Gastrocnemius medialis (tissue), 4 donors: ENCODE results near the gene HS6ST2. TPM values are rescaled to one million over a fixed set of nuclear protein-coding genes. Genes with fewer than 3 reads are reported as not detected.

Experiments
- ATAC-seq, 2 donors: fragments of 150-250 bp; one replicate each; pipeline ENCODE4 v1.9.1; 2016
- DNase-seq, 2 donors: peaks; one replicate each; pipeline ENCODE4 v3.0.0-alpha.2; 2019
- H3K27ac ChIP-seq, 4 donors: fragments of 200-600 bp; sonication (generic); 1 replicate in 1 of 4; 2 replicates in 3 of 4; pipeline ENCODE4 v1.5.1; 2016 to 2018; ENCODE audit warnings: mild to moderate bottlenecking in 2 of 4, moderate library complexity in 1 of 4
- H3K27me3 ChIP-seq, 3 donors: fragments of 200-600 bp; sonication (generic) in 2 of 3; 1 replicate in 1 of 3; 2 replicates in 2 of 3; pipeline versions ENCODE4 v1.5.1 to v1.6.0; 2016 to 2019; ENCODE audit warnings: mild to moderate bottlenecking in 1 of 3, moderate library complexity in 1 of 3
- H3K36me3 ChIP-seq, 2 donors: fragments of 200-600 bp; sonication (generic) in 1 of 2; one replicate each; pipeline ENCODE4 v1.5.1; 2017 to 2018
- H3K4me1 ChIP-seq, 2 donors: fragments of 200-600 bp; sonication (generic) in 1 of 2; one replicate each; pipeline ENCODE4 v1.5.1; 2016 to 2017; ENCODE audit warnings: mild to moderate bottlenecking in 2 of 2
- H3K4me3 ChIP-seq, 4 donors: fragments of 200-600 bp; sonication (generic) in 3 of 4; 1 replicate in 1 of 4; 2 replicates in 3 of 4; pipeline ENCODE4 v1.5.1; 2016 to 2019; ENCODE audit warnings: mild to moderate bottlenecking in 2 of 4
- H3K9me3 ChIP-seq, 3 donors: fragments of 200-600 bp; sonication (generic) in 2 of 3; 1 replicate in 1 of 3; 2 replicates in 2 of 3; pipeline ENCODE4 v1.5.1; 2016 to 2019
- CTCF ChIP-seq, 5 experiments: fragments of 450-650 bp in 3 of 5; fragments of 200-600 bp in 2 of 5; sonication (generic) in 2 of 5; IDR thresholded peaks in 4 of 5; conservative IDR thresholded peaks in 1 of 5; 1 replicate in 4 of 5; 2 replicates in 1 of 5; pipeline ENCODE4 v1.5.1; 2016 to 2019; ENCODE audit warnings: antibody characterized with exemption in 5 of 5, mild to moderate bottlenecking in 3 of 5, moderate library complexity in 3 of 5
- POLR2A ChIP-seq, 2 donors: fragments of 450-650 bp; IDR thresholded peaks; one replicate each; pipeline ENCODE4 v1.6.1; 2017; ENCODE audit warnings: antibody characterized with exemption in 2 of 2, mild to moderate bottlenecking in 2 of 2, moderate library complexity in 2 of 2
- in situ Hi-C, 4 donors: fragments of 200-750 bp; cut with MboI; loops; one replicate each; pipeline versions ENCODE4 v1.15.0 to v1.8.0; 2017; ENCODE audit warnings: low sequenced_read_pairs in 4 of 4
- intact Hi-C: fragments of 100-400 bp; cut with DNase I; formaldehyde crosslinking; loops from one replicate; pipeline ENCODE4 v1.15.1; 2023; ENCODE audit warnings: low total_unique reads
- total RNA-seq, 4 donors: library from RNA; depleted of rRNA; stranded (reverse); fragments of >200 nt; gene quantifications; one replicate each; pipeline versions ENCODE4 v1.1.0 to v1.2.3, GENCODE V29; 2016

HS6ST2 gene
- total RNA-seq, 4 donors from 2014 or later = 1.9 to 2.8 (median 2.1) TPM; not detected in 1

- Histone ChIP-seq H3K36me3 (no peaks in the 10 kb centered on the region), H3K9me3 (no peaks in the 10 kb centered on the region), H3K27me3 (peaks cover 0 to 3% (median 0%) of the 10 kb centered on the region in 3 donors), H3K4me3 (no peak overlapping the region), H3K27ac (no peak overlapping the region), H3K4me1 (no peaks in the 10 kb centered on the region)
- ATAC-seq = no peak
- in situ Hi-C loops (no loop called here), intact Hi-C loops (no loop called here)
- no peak for TF ChIP-seq CTCF (IDR thresholded peaks at IDR 0.05 in 4 of 5, conservative IDR thresholded peaks at IDR 0.05 in 1 of 5)
- TF ChIP-seq POLR2A (IDR thresholded peaks at IDR 0.05) = no peak
- DNase-seq = no peak
Measured at GRCh38 chrX:132933170-132933569, 25.3 kb downstream of the HS6ST2 start.

- no peaks in the 10 kb centered on the region for H3K4me1 ChIP-seq
- H3K4me3 ChIP-seq = no peak overlapping the region
- H3K27me3 ChIP-seq = no peaks in the 10 kb centered on the region
- TF ChIP-seq CTCF (IDR thresholded peaks at IDR 0.05 in 4 of 5, conservative IDR thresholded peaks at IDR 0.05 in 1 of 5) = no peak
- TF ChIP-seq POLR2A (IDR thresholded peaks at IDR 0.05) = no peak
- no peak overlapping the region for H3K27ac ChIP-seq
- no peaks in the 10 kb centered on the region for H3K36me3 ChIP-seq
- no peaks in the 10 kb centered on the region for H3K9me3 ChIP-seq
- DNase-seq = no peak
- no peak for ATAC-seq
- in situ Hi-C loops = no loop called here
- intact Hi-C loops = no loop called here
Measured at GRCh38 chrX:132924426-132924825, 34.0 kb downstream of the HS6ST2 start.

- Histone ChIP-seq H3K36me3 (no peaks in the 10 kb centered on the region), H3K4me3 (no peak overlapping the region), H3K9me3 (no peaks in the 10 kb centered on the region), H3K27me3 (no peaks in the 10 kb centered on the region), H3K4me1 (no peaks in the 10 kb centered on the region), H3K27ac (no peak overlapping the region)
- no peak for ATAC-seq
- in situ Hi-C loops (no loop called here), intact Hi-C loops (no loop called here)
- no peak for DNase-seq
- no peak for TF ChIP-seq CTCF (IDR thresholded peaks at IDR 0.05 in 4 of 5, conservative IDR thresholded peaks at IDR 0.05 in 1 of 5)
- TF ChIP-seq POLR2A (IDR thresholded peaks at IDR 0.05) = no peak
Measured at GRCh38 chrX:132918523-132918922, 39.9 kb downstream of the HS6ST2 start.

- intact Hi-C loops (no loop called here), in situ Hi-C loops (no loop called here)
- Histone ChIP-seq H3K36me3 (no peaks in the 10 kb centered on the region), H3K9me3 (no peaks in the 10 kb centered on the region), H3K27me3 (no peaks in the 10 kb centered on the region), H3K4me3 (no peak overlapping the region), H3K27ac (no peak overlapping the region), H3K4me1 (no peaks in the 10 kb centered on the region)
- TF ChIP-seq CTCF (IDR thresholded peaks at IDR 0.05 in 4 of 5, conservative IDR thresholded peaks at IDR 0.05 in 1 of 5) (no peak), POLR2A (IDR thresholded peaks at IDR 0.05) (no peak)
- DNase-seq (no peak), ATAC-seq (no peak)
Measured at GRCh38 chrX:132916349-132916748, 42.1 kb downstream of the HS6ST2 start.

- ATAC-seq (no peak), DNase-seq (no peak)
- in situ Hi-C loops (no loop called here), intact Hi-C loops (no loop called here)
- no peaks in the 10 kb centered on the region for H3K36me3 ChIP-seq
- H3K4me1 ChIP-seq = no peaks in the 10 kb centered on the region
- no peak overlapping the region for H3K27ac ChIP-seq
- no peak overlapping the region for H3K4me3 ChIP-seq
- H3K9me3 ChIP-seq = no peaks in the 10 kb centered on the region
- no peaks in the 10 kb centered on the region for H3K27me3 ChIP-seq
- TF ChIP-seq CTCF (IDR thresholded peaks at IDR 0.05 in 4 of 5, conservative IDR thresholded peaks at IDR 0.05 in 1 of 5) = no peak
- TF ChIP-seq POLR2A (IDR thresholded peaks at IDR 0.05) = no peak
Measured at GRCh38 chrX:132909643-132910042, 48.8 kb downstream of the HS6ST2 start.
